HEK293 (cell line): ENCODE data around the gene PLXNA2.
A peak's percentile ranks its signal among the peaks of the same experiment; 100 is the strongest.

ENCODE experiments used
- BCL11B ChIP-seq: fragments of 450-650 bp; formaldehyde crosslinking; IDR thresholded peaks from 2 replicates; pipeline ENCODE4 v1.5.1; 2016; ENCODE audit warnings: low read depth, missing biosample characterization, missing genetic modification characterization
- IKZF3 ChIP-seq: fragments of 450-650 bp; IDR thresholded peaks from 2 replicates; pipeline ENCODE4 v1.5.0; 2018; ENCODE audit warnings: missing biosample characterization, mild to moderate bottlenecking, missing genetic modification characterization, moderate library complexity
- OVOL3 ChIP-seq: fragments of 450-650 bp; formaldehyde crosslinking; IDR thresholded peaks from 2 replicates; pipeline ENCODE4 v1.5.1; 2016; ENCODE audit warnings: missing biosample characterization, missing genetic modification characterization
- PRDM10 ChIP-seq: fragments of 450-650 bp; formaldehyde crosslinking; IDR thresholded peaks from 2 replicates; pipeline ENCODE4 v1.5.1; 2016; ENCODE audit warnings: missing biosample characterization, missing genetic modification characterization
- PRDM2 ChIP-seq: fragments of 450-650 bp; formaldehyde crosslinking; IDR thresholded peaks from 2 replicates; pipeline ENCODE4 v1.5.1; 2016; ENCODE audit warnings: missing biosample characterization, missing genetic modification characterization, borderline replicate concordance
- PRDM6 ChIP-seq: fragments of 450-650 bp; formaldehyde crosslinking; IDR thresholded peaks from 2 replicates; pipeline ENCODE4 v1.5.1; 2017; ENCODE audit warnings: missing biosample characterization, missing genetic modification characterization
- SCRT1 ChIP-seq: fragments of 450-650 bp; formaldehyde crosslinking; IDR thresholded peaks from 2 replicates; pipeline ENCODE4 v1.5.1; 2016; ENCODE audit warnings: missing biosample characterization, missing genetic modification characterization, borderline replicate concordance
- SCRT2 ChIP-seq: fragments of 450-650 bp; formaldehyde crosslinking; IDR thresholded peaks from 2 replicates; pipeline ENCODE4 v1.5.1; 2016; ENCODE audit warnings: missing biosample characterization, missing genetic modification characterization
- ZBTB1 ChIP-seq: fragments of 450-650 bp; formaldehyde crosslinking; IDR thresholded peaks from 2 replicates; pipeline ENCODE4 v1.5.1; 2016; ENCODE audit warnings: missing biosample characterization, missing genetic modification characterization
- ZBTB6 ChIP-seq: fragments of 450-650 bp; formaldehyde crosslinking; IDR thresholded peaks from 2 replicates; pipeline ENCODE4 v1.5.1; 2017; ENCODE audit warnings: missing biosample characterization, missing genetic modification characterization
- ZNF121 ChIP-seq: fragments of 450-650 bp; formaldehyde crosslinking; IDR thresholded peaks from 2 replicates; pipeline ENCODE4 v1.5.1; 2016; ENCODE audit warnings: missing biosample characterization, missing genetic modification characterization
- ZNF148 ChIP-seq: fragments of 450-650 bp; formaldehyde crosslinking; IDR thresholded peaks from 2 replicates; pipeline ENCODE4 v1.5.0; 2017; ENCODE audit warnings: missing biosample characterization, missing genetic modification characterization, borderline replicate concordance
- ZNF214 ChIP-seq: fragments of 450-650 bp; formaldehyde crosslinking; IDR thresholded peaks from 2 replicates; pipeline ENCODE4 v1.5.1; 2017; ENCODE audit warnings: missing biosample characterization, mild to moderate bottlenecking, missing genetic modification characterization, borderline replicate concordance
- ZNF433 ChIP-seq: fragments of 450-650 bp; formaldehyde crosslinking; IDR thresholded peaks from 2 replicates; pipeline ENCODE4 v1.5.1; 2016; ENCODE audit warnings: missing biosample characterization, missing genetic modification characterization, low read depth
- ZNF560 ChIP-seq: fragments of 450-650 bp; formaldehyde crosslinking; IDR thresholded peaks from 2 replicates; pipeline ENCODE4 v1.5.1; 2017; ENCODE audit warnings: missing biosample characterization, missing genetic modification characterization, borderline replicate concordance
- ZNF580 ChIP-seq: fragments of 450-650 bp; formaldehyde crosslinking; IDR thresholded peaks from 2 replicates; pipeline ENCODE4 v1.5.1; 2016; ENCODE audit warnings: missing biosample characterization, missing genetic modification characterization
- ZNF76 ChIP-seq: fragments of 450-650 bp; formaldehyde crosslinking; IDR thresholded peaks from 2 replicates; pipeline ENCODE4; 2016; ENCODE audit warnings: low read depth, missing biosample characterization, missing genetic modification characterization, borderline replicate concordance
- ZNF777 ChIP-seq: fragments of 450-650 bp; formaldehyde crosslinking; IDR thresholded peaks from 2 replicates; pipeline ENCODE4 v1.5.1; 2017; ENCODE audit warnings: missing biosample characterization, missing genetic modification characterization, borderline replicate concordance
- ZNF791 ChIP-seq: fragments of 450-650 bp; formaldehyde crosslinking; IDR thresholded peaks from 2 replicates; pipeline ENCODE4 v1.5.1; 2016; ENCODE audit warnings: missing biosample characterization, missing genetic modification characterization
- ZNF830 ChIP-seq: fragments of 450-650 bp; IDR thresholded peaks from 2 replicates; pipeline ENCODE4 v1.5.0; 2018; ENCODE audit warnings: missing biosample characterization, missing genetic modification characterization, low read depth, mild to moderate bottlenecking, moderate library complexity
- ZNF837 ChIP-seq: fragments of 450-650 bp; formaldehyde crosslinking; IDR thresholded peaks from 2 replicates; pipeline ENCODE4 v1.5.1; 2016; ENCODE audit warnings: missing biosample characterization, missing genetic modification characterization
- ZSCAN4 ChIP-seq: fragments of 450-650 bp; formaldehyde crosslinking; IDR thresholded peaks from 2 replicates; pipeline ENCODE4 v1.5.1; 2017; ENCODE audit warnings: missing biosample characterization, missing genetic modification characterization
- ZXDB ChIP-seq: fragments of 450-650 bp; formaldehyde crosslinking; IDR thresholded peaks from 2 replicates; pipeline ENCODE4 v1.5.1; 2016; ENCODE audit warnings: missing biosample characterization, missing genetic modification characterization

The PLXNA2 gene

GRCh38 chr1:208055535-208055934, 188.6 kb downstream of the PLXNA2 start (continued):
- TF ChIP-seq BCL11B (0 out of 2 replicates have a peak, but pooled peaks have one; percentile 20), SCRT1 (no peak), ZNF830 (tag by site-specific recombination) (no peak), ZSCAN4 (no peak), PRDM10 (no peak), ZNF148 (tag by site-specific recombination) (no peak), SCRT2 (tag by site-specific recombination) (no peak), ZBTB6 (no peak), PRDM6 (peak; percentile 86), IKZF3 (tag by site-specific recombination) (peak; percentile 59; the same call in 1 of the 2 replicates), ZNF580 (tag by site-specific recombination) (no peak), ZNF791 (no peak), ZXDB (tag by site-specific recombination) (peak; percentile 45; the same call in 1 of the 2 replicates), ZNF837 (tag by site-specific recombination) (no peak), ZBTB1 (tag by site-specific recombination) (no peak), ZNF560 (tag by site-specific recombination) (no peak), ZNF777 (no peak), ZNF76 (tag by site-specific recombination) (no peak), ZNF433 (tag by site-specific recombination) (no peak), ZNF121 (no peak), PRDM2 (tag by site-specific recombination) (no peak), ZNF214 (tag by site-specific recombination) (no peak), OVOL3 (tag by site-specific recombination) (peak; percentile 75)
